GM12801 (cell line): ENCODE measurements around the gene STK11.

Experiments
- TF ChIP-seq, protein P1 (sequence below): IDR thresholded peaks from one replicate; pipeline ENCODE4 v1.5.1; 2011; ENCODE audit warnings: control low read depth; ENCODE audit not compliant: insufficient read length; ENCODE audit errors: extremely low read depth

Gene STK11

DNA sequence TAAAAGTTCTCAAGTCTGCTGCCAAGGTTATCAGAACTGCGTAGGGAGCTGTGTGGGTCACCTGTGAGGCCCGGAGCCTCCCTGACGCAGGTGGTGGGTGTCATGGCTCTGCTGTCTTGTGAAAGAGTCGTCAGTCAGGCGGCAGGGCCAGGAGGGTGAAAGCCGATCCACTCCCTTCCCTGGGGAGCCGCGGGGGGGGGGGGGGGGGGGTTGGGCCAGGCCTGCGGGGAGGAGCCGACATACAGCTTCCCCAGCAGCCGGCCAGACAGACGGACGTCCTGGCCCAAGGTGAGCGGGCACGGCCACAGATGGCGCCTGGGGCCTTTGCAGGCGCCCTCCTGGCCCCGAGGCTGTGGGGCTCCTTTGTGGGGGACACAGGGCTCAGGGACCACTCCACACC is 43.9 kb upstream of the STK11 start:
- TF ChIP-seq, protein P1, sequence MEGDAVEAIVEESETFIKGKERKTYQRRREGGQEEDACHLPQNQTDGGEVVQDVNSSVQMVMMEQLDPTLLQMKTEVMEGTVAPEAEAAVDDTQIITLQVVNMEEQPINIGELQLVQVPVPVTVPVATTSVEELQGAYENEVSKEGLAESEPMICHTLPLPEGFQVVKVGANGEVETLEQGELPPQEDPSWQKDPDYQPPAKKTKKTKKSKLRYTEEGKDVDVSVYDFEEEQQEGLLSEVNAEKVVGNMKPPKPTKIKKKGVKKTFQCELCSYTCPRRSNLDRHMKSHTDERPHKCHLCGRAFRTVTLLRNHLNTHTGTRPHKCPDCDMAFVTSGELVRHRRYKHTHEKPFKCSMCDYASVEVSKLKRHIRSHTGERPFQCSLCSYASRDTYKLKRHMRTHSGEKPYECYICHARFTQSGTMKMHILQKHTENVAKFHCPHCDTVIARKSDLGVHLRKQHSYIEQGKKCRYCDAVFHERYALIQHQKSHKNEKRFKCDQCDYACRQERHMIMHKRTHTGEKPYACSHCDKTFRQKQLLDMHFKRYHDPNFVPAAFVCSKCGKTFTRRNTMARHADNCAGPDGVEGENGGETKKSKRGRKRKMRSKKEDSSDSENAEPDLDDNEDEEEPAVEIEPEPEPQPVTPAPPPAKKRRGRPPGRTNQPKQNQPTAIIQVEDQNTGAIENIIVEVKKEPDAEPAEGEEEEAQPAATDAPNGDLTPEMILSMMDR = no peak

DNA sequence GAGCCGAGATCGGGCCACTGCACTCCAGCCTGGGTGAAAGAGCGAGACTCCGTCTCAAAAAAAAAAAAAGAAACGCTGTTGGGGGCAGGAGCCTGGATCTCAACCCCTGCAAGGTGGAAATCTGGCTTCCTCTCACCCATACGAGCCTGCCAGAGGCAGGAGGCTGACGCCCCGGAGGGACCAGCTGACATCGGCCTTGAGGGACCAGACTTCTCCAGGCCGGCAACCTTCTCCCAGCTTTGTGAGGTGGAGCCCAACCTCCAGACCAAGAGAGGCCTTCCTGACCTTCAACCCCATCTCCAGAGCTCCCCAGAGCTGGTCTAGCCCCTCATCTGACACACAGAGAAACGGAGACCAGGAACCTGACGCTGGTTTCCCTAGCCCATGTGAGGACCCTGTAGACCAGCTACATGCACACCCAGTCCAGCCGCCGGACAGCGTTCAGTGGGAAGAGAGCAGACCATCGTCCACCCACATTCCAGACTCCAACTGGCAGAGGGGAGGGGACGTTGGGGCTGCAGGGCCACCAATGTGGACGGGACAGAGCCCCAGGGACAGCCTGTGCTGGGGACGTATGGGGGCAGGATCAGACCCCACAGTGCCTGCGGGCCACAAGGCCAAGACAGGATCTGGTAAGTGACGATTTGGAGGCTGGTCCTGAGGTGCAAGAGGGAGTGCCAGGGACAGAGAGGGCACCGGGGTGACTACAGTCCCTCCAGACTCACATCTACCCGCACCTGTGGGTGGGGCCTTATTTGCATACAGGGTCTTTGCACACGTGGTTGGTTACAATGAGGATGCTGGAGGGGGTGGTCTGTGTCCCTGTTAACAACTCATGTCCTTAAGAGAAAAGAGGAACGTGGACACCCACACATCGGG is 42.9 kb upstream of the STK11 start:
- TF ChIP-seq, protein P1 = no peak

DNA sequence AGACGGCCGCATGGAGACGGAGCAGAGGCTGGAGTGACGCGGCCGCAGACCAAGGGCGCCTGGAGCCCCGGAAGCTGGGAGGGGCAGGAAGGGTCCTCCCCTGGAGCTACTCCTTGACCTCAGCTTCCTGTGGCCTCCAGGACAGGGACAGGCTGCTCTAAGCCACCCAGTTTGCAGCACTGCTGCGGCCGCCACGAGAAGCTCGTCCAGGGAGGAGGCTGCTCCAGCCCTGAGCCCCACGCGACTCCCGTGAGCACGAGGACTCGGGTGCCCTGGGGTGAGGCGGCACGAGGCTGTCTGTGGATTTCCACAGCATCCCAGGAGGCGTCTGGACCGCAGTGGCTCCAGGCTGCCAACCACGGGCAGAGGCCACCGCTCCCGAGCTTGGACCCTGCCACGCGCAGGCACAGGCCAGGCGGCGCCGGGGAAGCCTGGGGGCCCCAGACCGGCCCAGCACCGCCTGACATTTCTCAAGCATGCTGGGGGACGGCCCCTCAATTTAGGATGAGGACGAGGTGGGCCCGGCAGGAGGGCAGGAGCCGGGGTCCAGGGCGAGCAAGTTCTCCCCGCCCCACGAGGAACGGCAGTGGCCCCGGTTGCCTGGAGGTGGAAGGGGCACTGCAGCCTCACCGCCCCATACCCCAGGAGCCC is 42.2 kb upstream of the STK11 start:
- TF ChIP-seq, protein P1 = no peak

DNA sequence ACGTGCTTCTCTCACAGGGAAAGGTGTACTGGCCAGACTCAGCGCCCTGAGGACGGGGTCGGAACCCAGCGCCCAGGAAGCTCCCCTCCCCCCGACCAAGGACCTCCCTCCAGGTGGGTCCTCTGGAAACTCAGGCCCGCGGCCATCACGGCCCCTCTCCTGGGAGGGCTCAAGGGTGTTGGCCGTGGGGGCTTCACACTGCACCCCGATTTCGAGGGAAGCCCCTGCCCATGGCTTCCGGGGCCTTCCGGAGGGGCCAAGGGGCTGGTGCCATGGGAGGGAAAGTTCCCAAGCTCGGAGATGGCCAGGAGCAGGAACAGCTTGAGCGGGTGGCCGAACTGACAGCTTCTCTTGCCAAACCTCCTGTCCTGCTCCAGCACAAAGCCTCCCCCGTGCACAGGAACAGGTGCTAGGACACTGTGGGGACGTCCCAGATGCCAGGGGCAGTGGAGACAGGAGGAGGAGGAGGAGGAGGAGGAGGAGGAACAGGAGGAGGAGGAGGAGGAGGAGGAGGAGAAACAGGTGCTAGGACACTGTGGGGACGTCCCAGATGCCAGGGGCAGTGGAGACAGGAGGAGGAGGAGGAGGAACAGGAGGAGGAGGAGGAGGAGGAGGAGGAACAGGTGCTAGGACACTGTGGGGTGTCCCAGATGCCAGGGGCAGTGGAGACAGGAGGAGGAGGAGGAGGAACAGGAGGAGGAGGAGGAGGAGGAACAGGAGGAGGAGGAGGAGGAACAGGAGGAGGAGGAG is 41.5 kb upstream of the STK11 start:
- TF ChIP-seq, protein P1 = no peak

DNA sequence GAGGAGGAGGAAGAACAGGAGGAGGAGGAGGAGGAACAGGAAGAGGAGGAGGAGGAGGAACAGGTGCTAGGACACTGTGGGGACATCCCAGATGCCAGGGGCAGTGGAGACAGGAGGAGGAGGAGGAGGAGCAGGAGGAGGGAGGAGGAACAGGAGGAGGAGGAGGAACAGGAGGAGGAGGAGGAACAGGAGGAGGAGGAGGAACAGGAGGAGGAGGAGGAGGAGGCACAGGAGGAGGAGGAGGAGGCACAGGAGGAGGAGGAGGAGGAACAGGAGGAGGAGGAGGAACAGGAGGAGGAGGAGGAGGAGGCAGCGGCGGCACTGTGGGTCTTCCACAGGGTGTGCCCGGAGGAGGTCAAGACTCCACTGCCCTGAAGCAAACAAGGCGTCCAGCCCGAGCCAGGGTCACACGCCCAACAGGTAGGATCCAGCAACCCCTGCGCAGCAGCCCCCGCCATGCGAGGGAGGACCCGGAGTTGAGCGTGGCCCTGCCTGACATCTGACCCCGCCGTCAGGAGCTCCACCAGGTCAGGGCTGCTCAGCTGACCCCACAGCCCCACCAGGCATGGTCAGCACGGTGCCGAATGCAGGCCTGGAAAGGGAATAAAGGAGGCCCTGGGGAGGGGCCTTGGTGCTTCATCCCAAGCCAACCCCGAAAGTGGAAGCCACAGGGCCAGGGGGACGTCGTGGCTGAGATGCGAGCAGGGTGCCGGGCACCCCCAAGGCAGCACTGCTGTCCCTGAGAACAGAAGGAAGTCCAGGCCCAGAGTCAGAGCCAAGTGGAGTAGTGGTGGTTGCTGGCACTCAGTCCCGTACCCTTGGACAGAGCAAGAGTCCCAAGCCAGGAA is 40.7 kb upstream of the STK11 start:
- TF ChIP-seq, protein P1 = no peak

DNA sequence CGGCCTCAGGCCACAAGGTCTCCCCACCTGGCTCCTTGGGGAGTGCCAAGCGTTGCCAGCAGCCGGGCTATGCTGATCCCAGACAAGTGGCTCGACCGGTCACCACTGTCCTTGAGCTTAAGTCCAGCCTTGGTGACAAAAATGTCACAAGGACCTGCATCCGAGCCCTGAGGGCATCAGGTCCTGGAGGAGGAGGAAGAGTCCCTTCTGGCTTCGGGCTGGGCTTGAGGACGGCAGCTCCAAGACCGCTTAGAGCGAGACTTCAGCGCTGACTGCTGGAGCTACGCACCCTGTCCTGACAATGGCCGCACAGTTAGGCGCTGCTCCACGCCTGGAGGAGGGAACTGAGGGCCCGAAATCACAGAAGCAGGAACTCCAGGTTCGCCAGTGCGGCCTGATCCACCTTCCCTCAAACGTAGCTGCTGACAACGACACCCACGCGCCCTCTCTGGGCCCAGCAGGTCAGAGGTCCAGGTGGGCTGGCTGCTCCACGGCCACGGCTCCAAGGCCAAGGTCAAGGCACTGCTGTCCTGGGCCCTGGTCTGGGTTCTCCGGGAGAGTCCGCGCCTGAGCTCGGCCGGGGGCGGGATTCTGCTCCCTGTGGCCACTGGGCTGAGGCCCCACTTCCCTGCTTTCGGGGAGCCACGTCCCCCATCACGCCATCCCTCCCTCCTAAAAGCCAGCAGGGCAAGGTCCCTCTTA is 38.6 kb upstream of the STK11 start:
- TF ChIP-seq, protein P1 = no peak
